Neutrophil (primary cell): Measurements from ENCODE around the gene FOXJ1.
"Not testable (repeated sequence)": the region's sequence is repeated elsewhere in the genome, so short reads cannot be mapped to it uniquely, and the experiment has no call there.

Source experiments
- H3K27ac ChIP-seq: fragments of 200-600 bp; sonication (generic); 2 replicates; pipeline ENCODE4 v1.5.1; 2016; ENCODE audit warnings: mild to moderate bottlenecking, moderate library complexity
- H3K27me3 ChIP-seq: fragments of 200-600 bp; sonication (generic); 2 replicates; pipeline ENCODE4 v1.6.0; 2016; ENCODE audit warnings: mild to moderate bottlenecking
- H3K36me3 ChIP-seq: fragments of 200-600 bp; sonication (generic); 2 replicates; pipeline ENCODE4 v1.5.1; 2017
- H3K4me1 ChIP-seq, 2 experiments: fragments of 200-600 bp in 1 of 2; sonication (generic) in 1 of 2; 1 replicate in 1 of 2; 2 replicates in 1 of 2; pipeline versions ENCODE4 v1.5.1 to v1.6.1; 2013 to 2016; ENCODE audit warnings: low read depth in 1 of 2, low read length in 1 of 2, mild to moderate bottlenecking in 1 of 2, moderate library complexity in 1 of 2; ENCODE audit not compliant: control insufficient read depth in 1 of 2, insufficient read depth in 1 of 2
- H3K4me3 ChIP-seq, 2 experiments: fragments of 200-600 bp in 1 of 2; sonication (generic) in 1 of 2; 1 replicate in 1 of 2; 2 replicates in 1 of 2; pipeline ENCODE4 v1.5.1; 2013 to 2016; ENCODE audit warnings: low read depth in 1 of 2, low read length in 1 of 2, mild to moderate bottlenecking in 1 of 2, moderate library complexity in 1 of 2
- H3K9me3 ChIP-seq: fragments of 200-600 bp; sonication (generic); 2 replicates; pipeline ENCODE4 v1.5.1; 2016
- CTCF ChIP-seq: fragments of 200-600 bp; sonication (generic); IDR thresholded peaks from 2 replicates; pipeline ENCODE4 v1.5.1; 2016; ENCODE audit warnings: antibody characterized with exemption

Gene FOXJ1, protein sequence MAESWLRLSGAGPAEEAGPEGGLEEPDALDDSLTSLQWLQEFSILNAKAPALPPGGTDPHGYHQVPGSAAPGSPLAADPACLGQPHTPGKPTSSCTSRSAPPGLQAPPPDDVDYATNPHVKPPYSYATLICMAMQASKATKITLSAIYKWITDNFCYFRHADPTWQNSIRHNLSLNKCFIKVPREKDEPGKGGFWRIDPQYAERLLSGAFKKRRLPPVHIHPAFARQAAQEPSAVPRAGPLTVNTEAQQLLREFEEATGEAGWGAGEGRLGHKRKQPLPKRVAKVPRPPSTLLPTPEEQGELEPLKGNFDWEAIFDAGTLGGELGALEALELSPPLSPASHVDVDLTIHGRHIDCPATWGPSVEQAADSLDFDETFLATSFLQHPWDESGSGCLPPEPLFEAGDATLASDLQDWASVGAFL

DNA sequence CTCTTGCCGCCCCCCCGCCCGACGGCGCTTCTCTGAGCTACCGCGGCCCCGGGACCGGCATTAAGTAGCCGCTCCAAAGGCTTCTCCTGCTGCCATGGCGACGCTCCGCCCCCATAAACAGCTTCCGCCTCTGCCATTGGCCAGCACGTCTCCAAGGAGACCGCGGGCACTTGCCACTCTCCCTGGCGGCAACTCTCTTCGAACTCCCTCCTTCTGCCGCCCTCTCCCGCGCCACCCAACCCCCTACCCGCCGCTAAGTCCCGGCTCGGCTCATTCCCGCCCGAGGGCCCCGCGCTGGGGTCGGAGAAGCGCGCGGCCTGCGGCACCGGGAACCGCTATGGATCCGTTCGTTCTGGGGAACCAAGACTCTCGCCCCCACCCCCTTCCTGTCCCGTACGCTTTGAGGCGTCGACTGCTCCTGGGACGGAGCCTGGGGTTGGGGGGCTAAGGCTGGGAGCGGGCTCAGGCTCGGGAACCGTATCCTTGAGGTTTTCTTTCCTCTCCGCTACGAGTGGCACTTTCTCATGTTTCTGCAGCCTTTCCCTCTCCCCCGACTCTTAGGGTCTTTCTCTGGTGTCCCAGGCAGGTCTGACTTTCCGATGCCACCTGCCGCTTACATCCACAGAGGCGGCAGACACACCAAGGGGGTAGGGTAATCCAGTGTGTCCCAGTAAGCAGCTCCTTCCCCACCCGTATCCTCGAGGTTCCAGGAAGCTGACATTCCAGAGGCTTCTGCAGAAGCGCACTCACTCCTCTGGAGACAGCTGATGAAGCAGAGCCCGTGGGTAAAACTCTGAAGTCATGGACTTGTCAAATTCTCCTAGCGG lies at the start of gene FOXJ1:
TSS of gene FOXJ1 (minus strand) at position 34 of the 827 bp plus-strand sequence. CDS start 850 bp downstream, outside the sequence.
- Histone ChIP-seq H3K9me3 (no peaks in the 10 kb centered on the region), H3K36me3 (no peaks in the 10 kb centered on the region), H3K4me3 (peak within 1 kb of the TSS; percentile 60 to 67), H3K27me3 (peaks cover 66% of the 10 kb centered on the region), H3K27ac (no peak within 1 kb of the TSS), H3K4me1 (peaks cover 45 to 49% of the 10 kb centered on the region in 2 experiments)
- TF ChIP-seq CTCF = peak; percentile 24

DNA sequence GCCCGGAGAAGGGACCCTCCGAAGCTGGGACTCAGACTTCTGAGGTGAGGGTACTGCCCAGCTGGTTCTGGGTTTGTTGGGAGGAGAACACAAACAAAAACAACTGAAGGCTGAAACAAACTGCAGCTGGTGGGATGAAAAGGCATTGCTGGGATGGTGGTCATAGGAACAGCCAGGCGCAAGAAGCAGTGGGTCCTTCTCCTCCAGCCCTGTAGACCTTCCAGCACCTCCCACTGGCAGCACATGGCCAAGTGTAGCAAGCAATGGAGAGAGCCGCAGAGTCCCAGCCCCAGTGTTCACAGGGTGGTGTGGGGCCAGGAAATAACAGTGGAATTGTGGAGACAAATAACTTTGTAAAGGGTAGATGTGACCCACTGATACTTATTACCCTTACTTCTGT lies 48.7 kb upstream of the FOXJ1 start:
- Histone ChIP-seq H3K4me1 (no peaks in the 10 kb centered on the region), H3K27me3 (peaks cover 22% of the 10 kb centered on the region), H3K27ac (no peak overlapping the region), H3K36me3 (no peaks in the 10 kb centered on the region), H3K9me3 (no peaks in the 10 kb centered on the region), H3K4me3 (no peak overlapping the region)
- no peak for TF ChIP-seq CTCF

DNA sequence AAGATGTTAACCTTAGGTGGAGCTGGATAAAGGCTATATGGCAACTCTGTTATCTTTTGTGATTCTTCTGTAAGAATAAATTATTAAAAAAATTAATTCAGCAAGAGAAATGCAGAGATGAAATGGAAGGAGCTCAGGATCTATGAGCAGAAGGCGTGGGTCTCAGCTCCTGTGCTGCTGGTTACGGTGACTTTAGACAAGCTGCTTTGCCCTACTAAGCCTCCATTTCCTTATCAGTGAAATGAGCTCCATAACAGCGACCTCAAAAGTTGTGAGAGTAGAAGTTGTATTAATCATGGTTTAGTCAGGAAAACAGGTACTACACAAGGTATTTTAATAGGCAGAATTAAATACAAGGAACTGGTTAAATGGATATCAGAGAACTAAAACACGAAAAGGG lies 48.2 kb upstream of the FOXJ1 start:
- H3K27me3 ChIP-seq = peaks cover 22% of the 10 kb centered on the region
- no peaks in the 10 kb centered on the region for H3K9me3 ChIP-seq
- H3K36me3 ChIP-seq = no peaks in the 10 kb centered on the region
- no peak overlapping the region for H3K27ac ChIP-seq
- H3K4me3 ChIP-seq = no peak overlapping the region
- no peaks in the 10 kb centered on the region for H3K4me1 ChIP-seq
- TF ChIP-seq CTCF = no peak

GRCh38 chr17:76188213-76189016 lies 47.4 kb upstream of the FOXJ1 start:
- Histone ChIP-seq H3K4me3 (no peak overlapping the region), H3K9me3 (no peaks in the 10 kb centered on the region), H3K27me3 (peaks cover 22% of the 10 kb centered on the region), H3K36me3 (no peaks in the 10 kb centered on the region), H3K27ac (no peak overlapping the region), H3K4me1 (no peaks in the 10 kb centered on the region)
- TF ChIP-seq CTCF = no peak

- H3K36me3 ChIP-seq, H3K4me3 ChIP-seq, H3K9me3 ChIP-seq, H3K27ac ChIP-seq, H3K4me1 ChIP-seq: not testable (repeated sequence)
- H3K27me3 ChIP-seq = peaks cover 22% of the 10 kb centered on the region
Observed at GRCh38 chr17:76186774-76187173, 45.7 kb upstream of the FOXJ1 start.
